HG02938 (cell line): ENCODE measurements around the gene CCDC24.
A peak's percentile ranks its signal among the peaks of the same experiment; 100 is the strongest.

ENCODE experiments used
- ATAC-seq: cut with Tn5 transposase; IDR thresholded peaks from one replicate; pipeline ENCODE4 v1.9.1; 2021; ENCODE audit warnings: mild to moderate bottlenecking, moderate library complexity; ENCODE audit not compliant: unreplicated experiment

CCDC24 gene

GRCh38 chr1:44021156-44021555, 29.8 kb downstream of the CCDC24 start:
- ATAC-seq: no peak

GRCh38 chr1:44021581-44022321, 30.4 kb downstream of the CCDC24 start:
- no peak for ATAC-seq

DNA sequence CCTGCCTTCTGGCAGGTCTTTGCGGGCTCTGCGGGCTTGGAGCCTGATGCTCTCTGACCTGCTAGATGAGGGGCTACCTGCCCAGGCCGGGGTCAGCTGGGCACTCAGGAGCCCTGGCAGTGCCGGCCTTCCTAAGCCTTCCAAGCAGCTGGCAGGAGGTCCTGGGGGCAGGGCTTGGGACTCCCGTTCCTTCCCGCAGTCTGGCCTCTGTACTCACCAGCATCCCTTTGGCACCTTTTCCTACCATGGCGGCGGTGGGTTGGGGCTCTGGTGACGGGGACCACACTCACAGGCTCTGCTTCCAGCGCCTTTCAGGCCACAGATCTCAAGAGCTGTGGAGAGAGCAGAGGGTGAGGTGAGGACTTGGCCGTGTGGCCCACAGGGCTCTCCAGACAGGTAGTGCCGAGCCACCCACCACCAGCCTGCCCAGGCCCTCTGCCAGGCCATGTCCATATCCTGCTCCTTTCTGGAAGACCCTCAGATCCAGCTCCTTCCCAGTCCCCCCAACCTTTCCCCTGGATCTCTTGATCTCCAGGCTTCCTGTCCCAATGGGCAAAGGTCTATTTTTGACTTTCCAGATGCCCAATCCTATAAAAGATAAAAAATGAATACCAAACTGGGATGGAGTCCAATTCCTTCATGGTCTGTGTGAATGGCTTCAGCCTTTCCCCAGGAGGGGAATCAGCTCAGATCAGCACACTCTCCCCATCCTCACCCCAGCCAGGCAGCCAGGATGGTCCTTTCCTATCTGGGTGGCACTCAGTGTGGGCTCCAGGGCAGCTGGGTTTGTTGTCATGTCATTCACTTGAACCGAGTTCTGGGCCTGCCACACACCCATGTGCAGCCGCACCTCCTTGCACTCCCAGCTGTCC, 32.9 kb downstream of the CCDC24 start:
- ATAC-seq: no peak

GRCh38 chr1:44024903-44025525, 33.6 kb downstream of the CCDC24 start:
- ATAC-seq: no peak

- no peak for ATAC-seq
These were observed 34.4 kb downstream of the CCDC24 start for GRCh38 chr1:44025816-44026215.

- ATAC-seq: no peak
These were observed 35.9 kb downstream of the CCDC24 start for GRCh38 chr1:44027320-44027719.

GRCh38 chr1:44029260-44029910, 38.0 kb downstream of the CCDC24 start:
- ATAC-seq: peak; percentile 9

- peak; percentile 84 for ATAC-seq
These were observed 38.7 kb downstream of the CCDC24 start for GRCh38 chr1:44029911-44030604.

DNA sequence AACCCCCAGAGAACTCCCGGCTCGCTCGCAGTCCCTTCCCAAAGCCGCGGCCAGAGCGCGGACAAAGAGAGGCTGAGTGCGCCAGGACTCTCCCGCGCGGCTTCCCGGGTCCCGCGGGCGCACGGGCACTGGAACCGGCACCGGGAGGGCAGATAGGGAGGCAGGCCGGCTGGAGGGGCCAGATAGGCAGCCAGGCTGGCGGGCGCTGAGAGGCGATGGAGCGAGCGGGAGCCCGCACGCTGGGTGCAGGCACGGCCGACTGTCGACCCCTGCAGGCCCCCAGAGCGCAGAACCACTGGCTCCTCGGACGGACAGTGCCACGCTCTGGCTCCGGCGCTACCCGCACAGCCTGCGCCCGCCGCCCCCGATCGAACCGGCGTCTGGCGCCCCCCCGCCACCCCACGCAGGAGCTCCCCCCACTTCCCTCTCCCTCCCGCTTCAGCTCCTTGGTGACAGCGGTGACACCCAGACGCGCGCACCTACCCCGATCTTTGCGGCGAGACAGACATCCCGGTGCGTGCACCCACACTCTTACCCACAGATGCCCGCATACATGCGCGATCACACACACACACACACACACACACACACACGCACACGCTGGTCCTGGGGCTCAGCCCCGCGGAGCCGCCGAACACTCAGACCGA, 39.3 kb downstream of the CCDC24 start:
- peak; percentile 27 for ATAC-seq

DNA sequence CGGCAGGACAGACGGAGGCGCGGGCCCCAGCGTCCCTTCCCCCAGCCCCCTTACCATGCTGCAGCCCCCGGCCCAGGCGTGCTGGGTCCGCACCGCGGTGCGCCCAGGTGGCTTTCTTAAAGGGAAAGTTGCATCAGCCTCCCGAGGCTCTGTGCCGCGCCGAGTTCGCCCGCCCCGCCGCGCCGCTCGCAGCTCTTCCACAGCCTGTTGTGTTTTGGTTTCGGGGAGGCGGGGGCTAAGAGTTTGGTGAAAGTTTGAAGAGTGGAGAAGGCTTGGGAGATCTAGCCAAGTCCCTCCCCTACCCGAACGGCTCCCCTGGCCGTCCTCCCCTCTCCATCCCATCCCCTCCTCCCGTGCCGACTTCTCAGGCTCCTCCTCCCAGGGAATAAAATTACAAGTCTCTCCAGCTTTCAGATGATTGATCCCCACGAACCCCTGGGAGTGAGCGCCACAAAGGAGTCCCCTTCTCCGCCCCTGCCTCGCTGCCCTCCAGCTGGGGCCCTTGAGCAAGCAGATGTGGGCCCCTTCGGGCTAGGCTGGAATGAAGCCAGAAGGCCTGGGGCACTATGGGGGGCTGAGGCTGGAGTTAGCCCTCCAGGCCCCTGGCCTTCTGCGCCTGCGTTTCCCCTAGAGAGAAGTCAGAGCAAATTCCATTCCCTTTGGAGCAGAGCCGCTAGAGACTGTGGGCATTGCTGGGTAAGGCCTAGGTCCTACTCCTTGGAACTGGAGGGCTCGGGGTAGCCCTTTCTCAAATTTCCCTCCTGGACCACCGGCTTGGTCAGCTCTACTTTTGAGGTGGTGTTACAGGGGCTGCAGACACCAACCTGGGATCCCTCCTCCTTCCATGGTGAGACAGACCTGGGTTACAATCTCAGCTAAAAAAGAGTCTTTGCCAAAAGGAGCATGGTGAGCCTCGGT, 40.1 kb downstream of the CCDC24 start, which contains the start of gene SLC6A9:
Gene SLC6A9 (minus strand): TSS at position 211 of the 918 bp plus-strand sequence. CDS start 7,185 bp downstream, outside the sequence.
- no peak for ATAC-seq

GRCh38 chr1:44032170-44032790, 40.9 kb downstream of the CCDC24 start:
- no peak for ATAC-seq

DNA sequence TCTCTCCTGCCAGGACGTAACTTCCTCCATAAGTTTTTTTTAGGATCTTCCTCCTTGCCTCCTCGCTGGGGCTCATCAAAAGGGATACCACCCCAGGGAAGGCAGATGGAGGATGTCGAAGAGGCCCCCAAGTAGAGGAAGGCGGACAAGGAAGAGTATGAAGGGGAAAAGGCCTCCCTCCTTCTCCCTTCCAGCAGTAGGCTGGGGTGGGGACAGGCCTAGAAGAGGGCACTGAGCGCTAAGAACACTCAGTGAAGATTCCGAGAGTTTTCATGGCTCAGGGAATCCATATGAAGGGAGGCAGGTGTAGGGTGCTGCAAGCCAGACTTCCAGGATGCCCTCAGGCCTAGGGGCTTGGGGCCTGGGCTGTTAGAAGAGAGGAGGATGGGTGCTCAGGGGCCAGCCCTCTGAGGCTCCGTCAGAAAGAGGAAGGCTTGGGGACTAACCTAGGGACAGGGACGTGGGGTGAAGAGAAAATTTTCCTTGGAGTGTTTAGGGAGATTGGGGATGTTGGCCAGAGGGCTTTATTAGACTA, 41.7 kb downstream of the CCDC24 start:
- ATAC-seq: no peak

GRCh38 chr1:44033756-44034155, 42.4 kb downstream of the CCDC24 start:
- ATAC-seq: no peak

- ATAC-seq: no peak
These were observed 43.0 kb downstream of the CCDC24 start for GRCh38 chr1:44034423-44034822.

DNA sequence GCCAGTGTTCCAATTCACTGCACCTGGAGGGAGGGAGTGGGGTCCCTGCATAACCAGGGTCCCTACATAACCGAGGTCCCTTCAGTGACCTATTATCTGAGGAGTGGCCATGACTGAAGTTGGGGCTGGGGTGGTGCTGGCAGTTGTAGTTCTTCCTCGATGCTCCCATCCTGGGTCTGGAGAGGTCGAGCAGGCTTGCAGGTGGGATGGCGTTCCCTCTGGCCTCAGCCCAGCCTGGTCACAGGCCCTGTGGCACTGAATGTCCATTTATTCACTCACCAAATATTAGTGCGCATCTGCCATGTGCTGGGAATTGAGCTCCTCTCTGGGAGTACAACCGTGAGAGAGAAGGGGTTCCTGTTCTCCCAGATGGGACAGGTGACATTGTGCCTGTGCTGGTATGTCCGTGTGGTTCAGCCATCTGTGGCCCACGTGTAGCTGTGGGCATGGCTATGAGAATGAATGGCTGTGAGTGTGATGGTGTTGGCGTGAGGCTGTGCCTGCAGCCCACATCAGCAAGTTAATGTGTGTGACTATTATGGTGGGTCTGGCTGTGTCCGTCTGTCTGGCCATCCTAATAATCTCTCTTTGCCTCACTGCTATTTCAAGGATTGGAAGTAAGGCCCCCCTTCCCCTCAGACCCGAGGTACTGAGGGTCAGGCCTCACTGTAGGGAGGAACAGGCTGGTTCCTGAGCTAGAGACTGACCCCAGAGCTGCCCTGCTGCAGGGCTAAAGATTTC, 43.7 kb downstream of the CCDC24 start:
- no peak for ATAC-seq

- no peak for ATAC-seq
These were observed 44.5 kb downstream of the CCDC24 start for GRCh38 chr1:44035726-44036408.
